Muscle layer of colon (tissue), 2 donors: ENCODE results near the gene KCNQ1.

Experiments
- H3K27ac ChIP-seq: one replicate; pipeline ENCODE4 v1.7.0; 2013; ENCODE audit warnings: low read depth, mild to moderate bottlenecking, low read length, moderate library complexity
- H3K27me3 ChIP-seq, 2 donors: one replicate each; pipeline ENCODE4 v1.7.0; 2013; ENCODE audit warnings: low read length in 2 of 2, mild to moderate bottlenecking in 2 of 2; ENCODE audit not compliant: insufficient read depth in 2 of 2, control insufficient read depth in 1 of 2
- H3K36me3 ChIP-seq: one replicate; pipeline ENCODE4 v1.7.0; 2013; ENCODE audit warnings: mild to moderate bottlenecking, low read length; ENCODE audit not compliant: insufficient read depth
- H3K4me1 ChIP-seq: one replicate; pipeline ENCODE4 v1.7.0; 2013; ENCODE audit warnings: mild to moderate bottlenecking, low read length; ENCODE audit not compliant: insufficient read depth
- H3K4me3 ChIP-seq, 2 donors: one replicate each; pipeline ENCODE4 v1.7.0; 2013; ENCODE audit warnings: low read length in 2 of 2, low read depth in 1 of 2, mild to moderate bottlenecking in 1 of 2, moderate library complexity in 1 of 2
- H3K9ac ChIP-seq: one replicate; pipeline ENCODE4 v1.7.0; 2013; ENCODE audit warnings: low read length
- H3K9me3 ChIP-seq: one replicate; pipeline ENCODE4 v1.7.0; 2013; ENCODE audit warnings: mild to moderate bottlenecking, low read length
- donor health status: abdominal sarcoma.
- donor health status: Adenocarcinoma of cecum.

The KCNQ1 gene

GRCh38 chr11:2838091-2838490 is 393.3 kb downstream of the KCNQ1 start:
- Histone ChIP-seq H3K27me3 (no peaks in the 10 kb centered on the region), H3K27ac (no peak overlapping the region), H3K4me3 (no peak overlapping the region), H3K9me3 (no peaks in the 10 kb centered on the region), H3K9ac (no peak overlapping the region), H3K36me3 (no peaks in the 10 kb centered on the region), H3K4me1 (no peaks in the 10 kb centered on the region)

- H3K4me3 ChIP-seq: no peak overlapping the region
- H3K27ac ChIP-seq: no peak overlapping the region
- H3K9ac ChIP-seq: no peak overlapping the region
- H3K36me3 ChIP-seq: no peaks in the 10 kb centered on the region
- no peaks in the 10 kb centered on the region for H3K4me1 ChIP-seq
- H3K9me3 ChIP-seq: no peaks in the 10 kb centered on the region
- no peaks in the 10 kb centered on the region for H3K27me3 ChIP-seq
Observed at GRCh38 chr11:2838676-2839294, 394.0 kb downstream of the KCNQ1 start.

GRCh38 chr11:2839395-2839943 is 394.7 kb downstream of the KCNQ1 start:
- H3K36me3 ChIP-seq: no peaks in the 10 kb centered on the region
- H3K4me1 ChIP-seq: no peaks in the 10 kb centered on the region
- H3K9me3 ChIP-seq: no peaks in the 10 kb centered on the region

GRCh38 chr11:2841411-2842190 is 396.8 kb downstream of the KCNQ1 start:
- Histone ChIP-seq H3K9ac (no peak overlapping the region), H3K4me1 (no peaks in the 10 kb centered on the region), H3K27ac (no peak overlapping the region), H3K36me3 (no peaks in the 10 kb centered on the region), H3K27me3 (no peaks in the 10 kb centered on the region), H3K9me3 (no peaks in the 10 kb centered on the region), H3K4me3 (no peak overlapping the region)

More at GRCh38 chr11:2839395-2839943, 394.7 kb downstream of the KCNQ1 start:
- no peak overlapping the region for H3K9ac ChIP-seq
- H3K27ac ChIP-seq: no peak overlapping the region
- H3K4me3 ChIP-seq: no peak overlapping the region
- H3K27me3 ChIP-seq: no peaks in the 10 kb centered on the region

GRCh38 chr11:2842876-2843275 is 398.1 kb downstream of the KCNQ1 start:
- Histone ChIP-seq H3K9ac (no peak overlapping the region), H3K4me1 (no peaks in the 10 kb centered on the region), H3K27ac (no peak overlapping the region), H3K9me3 (no peaks in the 10 kb centered on the region), H3K27me3 (no peaks in the 10 kb centered on the region), H3K4me3 (no peak overlapping the region), H3K36me3 (no peaks in the 10 kb centered on the region)

GRCh38 chr11:2843551-2843950 is 398.7 kb downstream of the KCNQ1 start:
- Histone ChIP-seq H3K9ac (no peak overlapping the region), H3K27ac (no peak overlapping the region), H3K4me1 (no peaks in the 10 kb centered on the region), H3K36me3 (no peaks in the 10 kb centered on the region), H3K9me3 (no peaks in the 10 kb centered on the region), H3K27me3 (no peaks in the 10 kb centered on the region), H3K4me3 (no peak overlapping the region)

GRCh38 chr11:2844116-2844842 is 399.5 kb downstream of the KCNQ1 start:
- H3K9me3 ChIP-seq: no peaks in the 10 kb centered on the region
- H3K9ac ChIP-seq: no peak overlapping the region
- no peak overlapping the region for H3K27ac ChIP-seq
- H3K36me3 ChIP-seq: no peaks in the 10 kb centered on the region
- H3K4me1 ChIP-seq: no peaks in the 10 kb centered on the region
- no peak overlapping the region for H3K4me3 ChIP-seq
- H3K27me3 ChIP-seq: no peaks in the 10 kb centered on the region

- Histone ChIP-seq H3K4me1 (no peaks in the 10 kb centered on the region), H3K9ac (no peak overlapping the region), H3K4me3 (no peak overlapping the region), H3K9me3 (no peaks in the 10 kb centered on the region), H3K27ac (no peak overlapping the region), H3K36me3 (no peaks in the 10 kb centered on the region), H3K27me3 (no peaks in the 10 kb centered on the region)
Observed at GRCh38 chr11:2844996-2845395, 400.2 kb downstream of the KCNQ1 start.

GRCh38 chr11:2846056-2846455 is 401.2 kb downstream of the KCNQ1 start:
- no peak overlapping the region for H3K9ac ChIP-seq
- no peaks in the 10 kb centered on the region for H3K27me3 ChIP-seq
- no peaks in the 10 kb centered on the region for H3K4me1 ChIP-seq
- no peak overlapping the region for H3K4me3 ChIP-seq
- no peaks in the 10 kb centered on the region for H3K36me3 ChIP-seq
- H3K27ac ChIP-seq: no peak overlapping the region
- no peaks in the 10 kb centered on the region for H3K9me3 ChIP-seq

GRCh38 chr11:2846470-2846869 is 401.7 kb downstream of the KCNQ1 start:
- Histone ChIP-seq H3K27me3 (no peaks in the 10 kb centered on the region), H3K9ac (no peak overlapping the region), H3K4me1 (no peaks in the 10 kb centered on the region), H3K4me3 (no peak overlapping the region), H3K27ac (no peak overlapping the region), H3K9me3 (no peaks in the 10 kb centered on the region), H3K36me3 (no peaks in the 10 kb centered on the region)

- Histone ChIP-seq H3K9me3 (no peaks in the 10 kb centered on the region), H3K9ac (no peak overlapping the region), H3K4me3 (no peak overlapping the region), H3K4me1 (no peaks in the 10 kb centered on the region), H3K36me3 (no peaks in the 10 kb centered on the region), H3K27ac (no peak overlapping the region), H3K27me3 (no peaks in the 10 kb centered on the region)
Observed at GRCh38 chr11:2847561-2847960, 402.8 kb downstream of the KCNQ1 start.
